Testis (tissue), 3 donors: ENCODE measurements around the gene FBXL17. TPM values are rescaled to one million over a fixed set of nuclear protein-coding genes. Genes with fewer than 3 reads are reported as not detected.
"Not testable (repeated sequence)": the region's sequence is repeated elsewhere in the genome, so short reads cannot be mapped to it uniquely, and the experiment has no call there.

ENCODE experiments used
- DNase-seq: peaks from one replicate; pipeline ENCODE4 v3.0.0-alpha.2; 2019
- H3K27ac ChIP-seq, 2 donors: fragments of 200-600 bp; sonication (generic); one replicate each; pipeline ENCODE4 v1.5.1; 2019
- H3K27me3 ChIP-seq: fragments of 200-600 bp; sonication (generic); one replicate; pipeline ENCODE4 v1.5.1; 2019
- H3K36me3 ChIP-seq: fragments of 200-600 bp; sonication (generic); one replicate; pipeline ENCODE4 v1.5.1; 2017; ENCODE audit warnings: low read depth; ENCODE audit errors: missing control alignments
- H3K4me1 ChIP-seq: fragments of 200-600 bp; sonication (generic); one replicate; pipeline ENCODE4 v1.5.1; 2019
- H3K4me3 ChIP-seq, 2 donors: fragments of 200-600 bp; sonication (generic); one replicate each; pipeline ENCODE4 v1.5.1; 2017 to 2019
- H3K9me3 ChIP-seq: fragments of 200-600 bp; sonication (generic); one replicate; pipeline ENCODE4 v1.5.1; 2017
- POLR2A ChIP-seq: fragments of 450-650 bp; IDR thresholded peaks from one replicate; pipeline ENCODE4 v1.6.1; 2017; ENCODE audit warnings: antibody characterized with exemption, mild to moderate bottlenecking, moderate library complexity
- WGBS, 2 donors: methylation state at CpG; one replicate each; pipeline ENCODE4 v1.1.5; 2018; 5-methylcytosine and 5-hydroxymethylcytosine counted together
- intact Hi-C: fragments of 100-400 bp; cut with DNase I; formaldehyde crosslinking; loops from one replicate; pipeline ENCODE4 v1.15.1; 2023; ENCODE audit warnings: low total_unique reads
- polyA plus RNA-seq: library from polyadenylated mRNA; stranded (reverse); fragments of 350-450 nt; fragmentation: Illumina TruSeq; extraction: RNeasy Lipid Tissue Mini Kit (QIAGEN cat#74804); gene quantifications from one replicate; pipeline ENCODE4 v1.2.3, GENCODE V29; 2014; ENCODE audit warnings: low read depth, low replicate concordance; ENCODE audit not compliant: insufficient read depth
- total RNA-seq, 2 donors: library from RNA; depleted of rRNA; stranded (reverse); fragments of >200 nt; gene quantifications; one replicate each; pipeline ENCODE4 v1.2.3, GENCODE V29; 2016
- TF ChIP-seq, protein P1 (sequence below), 3 experiments: fragments of 450-650 bp in 2 of 3; fragments of 200-600 bp in 1 of 3; sonication (generic) in 1 of 3; IDR thresholded peaks; one replicate each; pipeline ENCODE4 v1.5.1; 2016 to 2019; ENCODE audit warnings: antibody characterized with exemption in 3 of 3, mild to moderate bottlenecking in 2 of 3, moderate library complexity in 1 of 3

FBXL17 gene
- total and polyA plus RNA-seq, 3 donors from 2014 or later: 20.7 to 25.1 (median 22.6) TPM

- TF ChIP-seq POLR2A: no peak
- TF ChIP-seq, protein P1, sequence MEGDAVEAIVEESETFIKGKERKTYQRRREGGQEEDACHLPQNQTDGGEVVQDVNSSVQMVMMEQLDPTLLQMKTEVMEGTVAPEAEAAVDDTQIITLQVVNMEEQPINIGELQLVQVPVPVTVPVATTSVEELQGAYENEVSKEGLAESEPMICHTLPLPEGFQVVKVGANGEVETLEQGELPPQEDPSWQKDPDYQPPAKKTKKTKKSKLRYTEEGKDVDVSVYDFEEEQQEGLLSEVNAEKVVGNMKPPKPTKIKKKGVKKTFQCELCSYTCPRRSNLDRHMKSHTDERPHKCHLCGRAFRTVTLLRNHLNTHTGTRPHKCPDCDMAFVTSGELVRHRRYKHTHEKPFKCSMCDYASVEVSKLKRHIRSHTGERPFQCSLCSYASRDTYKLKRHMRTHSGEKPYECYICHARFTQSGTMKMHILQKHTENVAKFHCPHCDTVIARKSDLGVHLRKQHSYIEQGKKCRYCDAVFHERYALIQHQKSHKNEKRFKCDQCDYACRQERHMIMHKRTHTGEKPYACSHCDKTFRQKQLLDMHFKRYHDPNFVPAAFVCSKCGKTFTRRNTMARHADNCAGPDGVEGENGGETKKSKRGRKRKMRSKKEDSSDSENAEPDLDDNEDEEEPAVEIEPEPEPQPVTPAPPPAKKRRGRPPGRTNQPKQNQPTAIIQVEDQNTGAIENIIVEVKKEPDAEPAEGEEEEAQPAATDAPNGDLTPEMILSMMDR (IDR thresholded peaks at IDR 0.05): no peak
- 71% methylated on average over 4 to 6 of the region's 6 CpGs for WGBS, 2 donors
Measured at GRCh38 chr5:108398964-108399363, 17.1 kb upstream of the FBXL17 start.

DNA sequence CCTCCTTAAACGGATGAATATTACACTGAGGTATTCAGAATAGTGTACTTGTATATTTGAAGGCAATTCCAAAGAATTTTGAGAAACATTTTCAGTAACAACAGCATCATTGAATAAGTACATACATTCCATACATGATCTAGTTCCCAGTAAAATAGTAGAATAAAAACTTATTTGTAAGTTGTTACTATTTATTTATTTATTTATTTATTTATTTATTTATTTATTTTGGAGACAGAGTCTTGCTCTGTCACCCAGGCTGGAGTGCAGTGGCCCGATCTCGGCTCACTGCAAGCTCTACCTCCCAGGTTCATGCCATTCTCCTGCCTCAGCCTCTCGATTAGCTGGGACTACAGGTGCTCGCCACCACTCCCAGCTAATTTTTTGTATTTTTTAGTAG, 14.9 kb upstream of the FBXL17 start:
- H3K27ac ChIP-seq, H3K27me3 ChIP-seq, H3K9me3 ChIP-seq, H3K4me3 ChIP-seq, intact Hi-C loops, H3K4me1 ChIP-seq, DNase-seq, H3K36me3 ChIP-seq: not testable (repeated sequence)
- WGBS, 2 donors: 87% methylated on average over 5 of the region's 5 CpGs

More at GRCh38 chr5:108398964-108399363, 17.1 kb upstream of the FBXL17 start:
- H3K4me3 ChIP-seq: no peak overlapping the region
- intact Hi-C loops: no loop called here
- no peak for DNase-seq
- no peaks in the 10 kb centered on the region for H3K9me3 ChIP-seq
- no peaks in the 10 kb centered on the region for H3K27me3 ChIP-seq
- H3K36me3 ChIP-seq: no peaks in the 10 kb centered on the region
- no peaks in the 10 kb centered on the region for H3K4me1 ChIP-seq
- no peak overlapping the region for H3K27ac ChIP-seq

- Histone ChIP-seq H3K27ac (no peak overlapping the region), H3K9me3 (no peaks in the 10 kb centered on the region), H3K4me3 (no peak overlapping the region), H3K4me1 (peaks cover 5% of the 10 kb centered on the region), H3K36me3 (no peaks in the 10 kb centered on the region), H3K27me3 (no peaks in the 10 kb centered on the region)
- intact Hi-C loops: no loop called here
- no peak for DNase-seq
- TF ChIP-seq, protein P1 (IDR thresholded peaks at IDR 0.05): no peak
- TF ChIP-seq POLR2A: no peak
- WGBS, 2 donors: 43 to 45% methylated on average over 3 of the region's 3 CpGs
Measured at GRCh38 chr5:108387758-108388157, 5.9 kb upstream of the FBXL17 start.

DNA sequence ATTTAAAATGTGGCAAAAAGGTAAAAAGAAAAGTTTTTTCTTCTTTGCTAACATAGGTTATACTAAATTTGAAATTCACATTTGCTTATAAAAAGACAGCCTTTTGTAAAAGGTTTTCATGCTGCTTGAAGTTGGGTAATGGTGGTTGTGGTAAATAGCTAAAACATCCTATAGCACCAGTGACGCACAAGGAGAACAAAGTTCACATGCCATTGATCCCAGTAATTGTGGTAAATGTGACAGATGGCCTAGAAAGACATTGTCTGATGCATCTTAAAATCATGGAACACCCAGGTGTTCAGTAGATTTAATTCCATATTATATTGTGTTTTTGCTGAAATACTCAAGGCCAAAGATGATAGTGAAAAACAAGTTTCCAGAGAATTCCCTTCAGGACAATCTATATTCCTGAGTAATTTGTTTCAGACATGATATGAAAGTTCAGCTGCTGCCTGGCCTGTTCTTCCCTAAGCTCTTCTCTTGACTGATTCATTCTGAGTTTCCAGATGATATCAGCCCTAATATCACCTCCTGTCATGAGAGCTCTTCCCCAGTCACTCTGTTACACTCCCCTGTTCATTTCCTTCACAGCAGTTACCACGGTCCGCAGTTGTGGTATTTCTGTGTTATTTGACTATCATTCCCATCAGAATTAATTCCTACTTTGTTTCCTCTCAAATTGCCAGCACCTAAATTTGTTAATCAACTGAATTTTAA, 4.6 kb upstream of the FBXL17 start:
- DNase-seq: no peak
- no peaks in the 10 kb centered on the region for H3K27me3 ChIP-seq
- no peaks in the 10 kb centered on the region for H3K9me3 ChIP-seq
- H3K4me1 ChIP-seq: peaks cover 6% of the 10 kb centered on the region
- TF ChIP-seq POLR2A: no peak
- WGBS, 2 donors: 83 to 85% methylated on average over 3 of the region's 3 CpGs
- no peak overlapping the region for H3K4me3 ChIP-seq
- H3K36me3 ChIP-seq: no peaks in the 10 kb centered on the region
- H3K27ac ChIP-seq: no peak overlapping the region
- intact Hi-C loops: no loop called here

DNA sequence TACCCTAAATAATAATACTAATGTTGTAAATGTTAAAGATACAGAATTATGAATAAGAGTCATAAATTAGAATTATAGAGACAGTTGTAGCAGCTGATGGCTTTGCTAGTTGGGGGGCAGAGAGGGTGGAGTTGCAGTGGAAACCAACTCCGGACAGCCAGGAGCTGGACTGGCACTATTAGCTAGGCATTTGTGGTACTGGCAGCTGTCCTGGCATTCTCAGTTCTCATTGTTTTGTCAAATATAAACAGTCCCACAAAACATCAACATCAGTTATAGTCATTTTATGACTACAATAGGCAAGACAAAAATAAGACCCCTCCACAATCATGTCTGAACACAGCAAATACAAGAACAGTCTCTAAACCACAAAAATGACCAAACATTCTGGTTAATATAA, 2.8 kb upstream of the FBXL17 start:
- Histone ChIP-seq H3K27ac (no peak overlapping the region), H3K9me3 (no peaks in the 10 kb centered on the region), H3K4me1 (peaks cover 11% of the 10 kb centered on the region), H3K4me3 (no peak overlapping the region), H3K27me3 (no peaks in the 10 kb centered on the region), H3K36me3 (no peaks in the 10 kb centered on the region)
- intact Hi-C loops: no loop called here
- 77 to 84% methylated on average over 1 of the region's 1 CpG for WGBS, 2 donors
- TF ChIP-seq, protein P1 (IDR thresholded peaks at IDR 0.05): no peak
- no peak for TF ChIP-seq POLR2A
- DNase-seq: no peak

GRCh38 chr5:108382784-108383330, 959 bp upstream of the FBXL17 start:
- no peak for DNase-seq
- Histone ChIP-seq H3K36me3 (no peaks in the 10 kb centered on the region), H3K27me3 (no peaks in the 10 kb centered on the region), H3K4me1 (peaks cover 21% of the 10 kb centered on the region), H3K4me3 (peak overlapping the region; percentile 95 to 98), H3K27ac (peak overlapping the region; percentile 95 to 96), H3K9me3 (no peaks in the 10 kb centered on the region)
- WGBS, 2 donors: 6 to 10% methylated on average over 9 of the region's 9 CpGs
- no peak for TF ChIP-seq POLR2A
- TF ChIP-seq, protein P1 (IDR thresholded peaks at IDR 0.05): no peak
- intact Hi-C loops: no loop called here
